H9 (cell line): ENCODE measurements around the gene CDH3. TPM values are rescaled to one million over a fixed set of nuclear protein-coding genes. Genes with fewer than 3 reads are reported as not detected.
A peak's percentile ranks its signal among the peaks of the same experiment; 100 is the strongest.
"Not testable (repeated sequence)": the region's sequence is repeated elsewhere in the genome, so short reads cannot be mapped to it uniquely, and the experiment has no call there.

ENCODE experiments used
- DNase-seq: peaks from one replicate; pipeline ENCODE4 v3.0.0-alpha.2; 2017
- H2AFZ ChIP-seq: one replicate; pipeline ENCODE4 v1.6.1; 2013; ENCODE audit warnings: mild to moderate bottlenecking, low read length, control low read depth, moderate library complexity
- H2AK5ac ChIP-seq: 2 replicates; pipeline ENCODE4 v1.6.1; 2013; ENCODE audit warnings: low read length, control low read depth, mixed read lengths; ENCODE audit not compliant: insufficient read length
- H2BK120ac ChIP-seq: one replicate; pipeline ENCODE4 v1.6.1; 2013; ENCODE audit warnings: low read depth, mild to moderate bottlenecking, low read length, control low read depth, inconsistent platforms; ENCODE audit not compliant: poor library complexity, severe bottlenecking
- H2BK12ac ChIP-seq: 2 replicates; pipeline ENCODE4 v1.6.1; 2013; ENCODE audit warnings: low read length, control low read depth, mixed read lengths, low read depth; ENCODE audit not compliant: insufficient read length
- H2BK15ac ChIP-seq: 2 replicates; pipeline ENCODE4 v1.6.1; 2013; ENCODE audit warnings: low read depth, low read length, control low read depth
- H2BK20ac ChIP-seq: one replicate; pipeline ENCODE4 v1.6.1; 2013; ENCODE audit warnings: low read depth, mild to moderate bottlenecking, low read length, control low read depth, inconsistent platforms; ENCODE audit not compliant: poor library complexity, severe bottlenecking
- H2BK5ac ChIP-seq: 2 replicates; pipeline ENCODE4 v1.6.1; 2013; ENCODE audit warnings: low read length, control low read depth, mixed read lengths; ENCODE audit not compliant: insufficient read length
- H3K14ac ChIP-seq: 2 replicates; pipeline ENCODE4 v1.6.1; 2013; ENCODE audit warnings: low read length, control low read depth; ENCODE audit not compliant: insufficient read depth
- H3K18ac ChIP-seq: 2 replicates; pipeline ENCODE4 v1.6.1; 2013; ENCODE audit warnings: low read depth, mild to moderate bottlenecking, mixed read lengths, low read length, control low read depth; ENCODE audit not compliant: insufficient read length
- H3K23ac ChIP-seq: 2 replicates; pipeline ENCODE4 v1.6.1; 2013; ENCODE audit warnings: low read length, control low read depth, mixed read lengths, low read depth; ENCODE audit not compliant: insufficient read length
- H3K23me2 ChIP-seq: 2 replicates; pipeline ENCODE4 v1.6.1; 2013; ENCODE audit warnings: low read depth, mild to moderate bottlenecking, mixed read lengths, low read length, control low read depth; ENCODE audit not compliant: insufficient read length, poor library complexity, severe bottlenecking
- H3K27ac ChIP-seq: 2 replicates; pipeline ENCODE4 v1.5.1; 2013; ENCODE audit warnings: low read length, control low read depth, mixed read lengths, low read depth; ENCODE audit not compliant: insufficient read length
- H3K27me3 ChIP-seq: 2 replicates; pipeline ENCODE4 v1.6.1; 2013; ENCODE audit warnings: low read length, control low read depth, inconsistent platforms; ENCODE audit not compliant: insufficient read depth
- H3K4ac ChIP-seq: 2 replicates; pipeline ENCODE4 v1.6.1; 2013; ENCODE audit warnings: low read depth, mild to moderate bottlenecking, control low read depth, inconsistent platforms, low read length, moderate library complexity
- H3K4me1 ChIP-seq: 2 replicates; pipeline ENCODE4 v1.6.1; 2013; ENCODE audit warnings: low read length, control low read depth, inconsistent platforms; ENCODE audit not compliant: insufficient read depth
- H3K4me2 ChIP-seq: 2 replicates; pipeline ENCODE4 v1.6.1; 2013; ENCODE audit warnings: low read length, control low read depth, mixed read lengths; ENCODE audit not compliant: insufficient read length, insufficient read depth
- H3K56ac ChIP-seq: 2 replicates; pipeline ENCODE4 v1.6.1; 2013; ENCODE audit warnings: low read depth, mild to moderate bottlenecking, mixed read lengths, low read length, control low read depth; ENCODE audit not compliant: insufficient read length
- H3K79me1 ChIP-seq: 2 replicates; pipeline ENCODE4 v1.6.1; 2013; ENCODE audit warnings: low read depth, mild to moderate bottlenecking, moderate library complexity, low read length, control low read depth, inconsistent platforms; ENCODE audit not compliant: insufficient read depth, poor library complexity, severe bottlenecking
- H3K79me2 ChIP-seq: 2 replicates; pipeline ENCODE4 v1.6.1; 2013; ENCODE audit warnings: low read length, control low read depth, inconsistent platforms; ENCODE audit not compliant: insufficient read depth
- H3K9ac ChIP-seq: 2 replicates; pipeline ENCODE4 v1.6.1; 2013; ENCODE audit warnings: low read length, control low read depth, mixed read lengths; ENCODE audit not compliant: insufficient read length; ENCODE audit errors: extremely low read depth
- H3K9me3 ChIP-seq: one replicate; pipeline ENCODE4 v1.6.1; 2013; ENCODE audit warnings: low read depth, low read length, inconsistent platforms; ENCODE audit not compliant: control insufficient read depth
- H3T11ph ChIP-seq: one replicate; pipeline ENCODE4 v1.6.1; 2013; ENCODE audit warnings: mild to moderate bottlenecking, low read length, control low read depth, inconsistent platforms
- H4K20me1 ChIP-seq: one replicate; pipeline ENCODE4 v1.6.1; 2013; ENCODE audit not compliant: control insufficient read depth, insufficient read length, insufficient read depth
- H4K5ac ChIP-seq: 2 replicates; pipeline ENCODE4 v1.6.1; 2013; ENCODE audit warnings: low read depth, mild to moderate bottlenecking, mixed read lengths, low read length, control low read depth; ENCODE audit not compliant: insufficient read length
- H4K8ac ChIP-seq: replicated peaks from 2 replicates; pipeline ENCODE4 v1.6.1; 2013; ENCODE audit warnings: low read length, control low read depth, mixed read lengths, low read depth; ENCODE audit not compliant: insufficient read length
- H4K91ac ChIP-seq: 2 replicates; pipeline ENCODE4 v1.6.1; 2013; ENCODE audit warnings: low read depth, mild to moderate bottlenecking, moderate library complexity, mixed read lengths, low read length, control low read depth; ENCODE audit not compliant: insufficient read length
- H3K27ac Mint-ChIP-seq, 3 experiments: 2 replicates in 2 of 3; 3 replicates in 1 of 3; pipeline ENCODE4 v1.8.0; 2020 to 2021; ENCODE audit warnings: mixed read lengths in 3 of 3, mild to moderate bottlenecking in 1 of 3, moderate library complexity in 1 of 3
- H3K27me3 Mint-ChIP-seq: 2 replicates; pipeline ENCODE4 v1.8.0; 2021; ENCODE audit warnings: low read depth, mild to moderate bottlenecking, moderate library complexity, mixed read lengths
- H3K36me3 Mint-ChIP-seq, 3 experiments: 2 replicates in 2 of 3; 3 replicates in 1 of 3; pipeline ENCODE4 v1.8.0; 2020 to 2021; ENCODE audit warnings: low read depth in 3 of 3, mixed read lengths in 3 of 3; ENCODE audit not compliant: insufficient read depth in 1 of 3
- H3K4me1 Mint-ChIP-seq, 2 experiments: 2 replicates each; pipeline ENCODE4 v1.8.0; 2020; ENCODE audit warnings: mixed read lengths in 2 of 2
- H3K4me3 Mint-ChIP-seq, 2 experiments: 2 replicates in 1 of 2; 3 replicates in 1 of 2; pipeline ENCODE4 v1.8.0; 2020 to 2021; ENCODE audit warnings: mild to moderate bottlenecking in 2 of 2, mixed read lengths in 2 of 2, moderate library complexity in 1 of 2
- H3K9me3 Mint-ChIP-seq, 2 experiments: 2 replicates in 1 of 2; 3 replicates in 1 of 2; pipeline ENCODE4 v1.8.0; 2020; ENCODE audit warnings: mild to moderate bottlenecking in 2 of 2, mixed read lengths in 2 of 2, moderate library complexity in 1 of 2
- WGBS: extraction: QIAGEN DNeasy Blood & Tissue Kit; methylation state at CpG from one replicate; pipeline ENCODE4 v1.1.7; 2013; ENCODE audit warnings: missing lambda C conversion rate, low lambda C conversion rate, mixed read lengths; ENCODE audit not compliant: insufficient read length; ENCODE audit errors: extremely low coverage; 5-methylcytosine and 5-hydroxymethylcytosine counted together
- total RNA-seq: library from RNA; stranded (reverse); gene quantifications from 2 replicates; pipeline ENCODE4 v1.2.1, GENCODE V29; 2021
- TF ChIP-seq, protein P1 (sequence below): fragments of 200-600 bp; sonication (generic); conservative IDR thresholded peaks from 3 replicates; pipeline ENCODE4 v1.8.0; 2021; ENCODE audit warnings: antibody characterized with exemption, mild to moderate bottlenecking

Gene CDH3
- total RNA-seq, 1 experiment from 2014 or later, result 97.2 TPM

DNA sequence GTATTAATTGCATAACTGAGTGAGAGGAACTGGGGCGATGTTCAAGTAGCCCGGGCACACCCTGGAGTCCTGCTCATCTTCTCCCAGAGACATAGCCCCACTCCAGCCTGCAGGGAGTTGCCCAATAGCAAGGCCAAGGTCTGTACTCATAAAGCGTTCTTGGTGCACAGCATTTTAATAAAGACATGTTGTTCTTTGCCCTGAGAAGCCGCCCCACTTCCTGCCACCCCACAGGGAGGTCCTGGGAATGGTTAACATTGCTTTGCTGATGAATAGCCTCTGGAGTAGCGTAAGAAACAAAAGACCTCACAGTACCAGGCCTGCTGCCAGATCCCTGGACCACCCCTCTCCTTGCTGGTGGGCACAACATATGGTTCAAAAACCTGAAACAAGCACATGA lies 70.4 kb downstream of the CDH3 start:
- H3K14ac ChIP-seq, result no peak overlapping the region

DNA sequence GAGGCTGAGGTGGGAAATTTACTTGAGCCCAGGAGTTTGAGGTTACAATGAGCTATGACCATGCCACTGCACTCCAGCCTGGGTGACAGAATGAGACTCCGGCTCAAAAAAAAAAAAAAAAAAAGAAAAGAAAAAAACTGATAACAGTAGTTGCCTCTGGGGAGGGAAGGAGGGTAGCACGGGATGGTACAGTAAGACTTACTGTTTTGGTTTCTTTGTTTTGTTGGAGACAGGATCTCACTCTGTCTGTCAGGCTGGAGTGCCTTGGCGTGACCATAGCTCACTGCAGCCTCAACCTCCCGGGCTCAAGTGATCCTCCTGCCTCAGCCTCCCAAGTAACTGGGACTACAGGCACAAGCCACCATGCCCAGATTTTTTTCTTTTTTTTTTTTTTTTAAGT lies 71.4 kb downstream of the CDH3 start:
- WGBS, result no CpG with 5 or more reads among the region's 4 CpGs
- not testable (repeated sequence) for DNase-seq, H4K91ac ChIP-seq, H3K14ac ChIP-seq, H3K4me1 ChIP-seq, H2BK5ac ChIP-seq, H3K4me2 ChIP-seq, H4K8ac ChIP-seq, H3K4me3 Mint-ChIP-seq, H3K27ac ChIP-seq, H3K27ac Mint-ChIP-seq, H3K27me3 Mint-ChIP-seq, H4K5ac ChIP-seq, H3T11ph ChIP-seq, H3K4ac ChIP-seq, H2BK120ac ChIP-seq, H3K23me2 ChIP-seq, H3K36me3 Mint-ChIP-seq, H3K27me3 ChIP-seq, H3K9ac ChIP-seq, H3K18ac ChIP-seq, H3K23ac ChIP-seq, H2BK20ac ChIP-seq, H3K9me3 Mint-ChIP-seq, H2AK5ac ChIP-seq, H3K56ac ChIP-seq, H4K20me1 ChIP-seq, H3K9me3 ChIP-seq, H3K79me1 ChIP-seq, H3K79me2 ChIP-seq, H2BK12ac ChIP-seq, H2BK15ac ChIP-seq, H2AFZ ChIP-seq
- H3K4me1 Mint-ChIP-seq, result peaks cover 17 to 21% of the 10 kb centered on the region in 2 experiments

More for the DNA sequence above, 70.4 kb downstream of the CDH3 start:
- H3K27ac Mint-ChIP-seq, result peak overlapping the region in 2 of 3 experiments; percentile 5 to 68; a peak in 2 of 7 replicates
- Histone ChIP-seq H3K23me2 (no peaks in the 10 kb centered on the region), H4K91ac (no peak overlapping the region), H4K20me1 (no peaks in the 10 kb centered on the region), H3K79me2 (no peaks in the 10 kb centered on the region), H3K18ac (no peak overlapping the region), H2BK120ac (no peak overlapping the region), H2BK15ac (no peak overlapping the region), H3K9me3 (no peaks in the 10 kb centered on the region), H3K27ac (no peak overlapping the region), H3K9ac (no peak overlapping the region), H3T11ph (no peak overlapping the region), H2BK20ac (no peak overlapping the region), H3K79me1 (no peaks in the 10 kb centered on the region), H2BK5ac (no peak overlapping the region), H3K4me2 (no peak overlapping the region), H2AK5ac (no peak overlapping the region), H3K4ac (no peak overlapping the region), H3K56ac (no peak overlapping the region), H2BK12ac (no peak overlapping the region), H3K23ac (no peak overlapping the region), H4K5ac (no peak overlapping the region), H2AFZ (no peak overlapping the region), H3K4me1 (no peaks in the 10 kb centered on the region), H4K8ac (no peak overlapping the region), H3K27me3 (no peaks in the 10 kb centered on the region)
- H3K9me3 Mint-ChIP-seq, result peaks cover 2 to 3% of the 10 kb centered on the region in 2 experiments; a peak in 2 of 5 replicates
- TF ChIP-seq, protein P1, sequence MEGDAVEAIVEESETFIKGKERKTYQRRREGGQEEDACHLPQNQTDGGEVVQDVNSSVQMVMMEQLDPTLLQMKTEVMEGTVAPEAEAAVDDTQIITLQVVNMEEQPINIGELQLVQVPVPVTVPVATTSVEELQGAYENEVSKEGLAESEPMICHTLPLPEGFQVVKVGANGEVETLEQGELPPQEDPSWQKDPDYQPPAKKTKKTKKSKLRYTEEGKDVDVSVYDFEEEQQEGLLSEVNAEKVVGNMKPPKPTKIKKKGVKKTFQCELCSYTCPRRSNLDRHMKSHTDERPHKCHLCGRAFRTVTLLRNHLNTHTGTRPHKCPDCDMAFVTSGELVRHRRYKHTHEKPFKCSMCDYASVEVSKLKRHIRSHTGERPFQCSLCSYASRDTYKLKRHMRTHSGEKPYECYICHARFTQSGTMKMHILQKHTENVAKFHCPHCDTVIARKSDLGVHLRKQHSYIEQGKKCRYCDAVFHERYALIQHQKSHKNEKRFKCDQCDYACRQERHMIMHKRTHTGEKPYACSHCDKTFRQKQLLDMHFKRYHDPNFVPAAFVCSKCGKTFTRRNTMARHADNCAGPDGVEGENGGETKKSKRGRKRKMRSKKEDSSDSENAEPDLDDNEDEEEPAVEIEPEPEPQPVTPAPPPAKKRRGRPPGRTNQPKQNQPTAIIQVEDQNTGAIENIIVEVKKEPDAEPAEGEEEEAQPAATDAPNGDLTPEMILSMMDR, result no peak
- H3K4me3 Mint-ChIP-seq, result no peak overlapping the region
- no CpG with 5 or more reads among the region's 5 CpGs for WGBS
- peaks cover 22 to 30% of the 10 kb centered on the region in 2 experiments for H3K4me1 Mint-ChIP-seq
- no peaks in the 10 kb centered on the region; a peak in 3 of 7 replicates for H3K36me3 Mint-ChIP-seq
- DNase-seq, result no peak
- no peaks in the 10 kb centered on the region for H3K27me3 Mint-ChIP-seq
